ENCODE data around the gene TPCN1.

- TF ChIP-seq CTCF (conservative IDR thresholded peaks at IDR 0.05; ENCODE audit: low read depth, low read length) (no peak), EZH2 (IDR thresholded peaks at IDR 0.05; ENCODE audit: low read length, unreplicated experiment) (no peak), EZH2phosphoT487 (IDR thresholded peaks at IDR 0.05; ENCODE audit: borderline replicate concordance, low read length) (no peak)
Observed at GRCh38 chr12:113208041-113208934, 13.0 kb upstream of the TPCN1 start.

Measured in PC-3 (cell line).